Measurements from ENCODE around the gene OGT.
"Not testable (repeated sequence)": the region's sequence is repeated elsewhere in the genome, so short reads cannot be mapped to it uniquely, and the experiment has no call there.

OGT gene

DNA sequence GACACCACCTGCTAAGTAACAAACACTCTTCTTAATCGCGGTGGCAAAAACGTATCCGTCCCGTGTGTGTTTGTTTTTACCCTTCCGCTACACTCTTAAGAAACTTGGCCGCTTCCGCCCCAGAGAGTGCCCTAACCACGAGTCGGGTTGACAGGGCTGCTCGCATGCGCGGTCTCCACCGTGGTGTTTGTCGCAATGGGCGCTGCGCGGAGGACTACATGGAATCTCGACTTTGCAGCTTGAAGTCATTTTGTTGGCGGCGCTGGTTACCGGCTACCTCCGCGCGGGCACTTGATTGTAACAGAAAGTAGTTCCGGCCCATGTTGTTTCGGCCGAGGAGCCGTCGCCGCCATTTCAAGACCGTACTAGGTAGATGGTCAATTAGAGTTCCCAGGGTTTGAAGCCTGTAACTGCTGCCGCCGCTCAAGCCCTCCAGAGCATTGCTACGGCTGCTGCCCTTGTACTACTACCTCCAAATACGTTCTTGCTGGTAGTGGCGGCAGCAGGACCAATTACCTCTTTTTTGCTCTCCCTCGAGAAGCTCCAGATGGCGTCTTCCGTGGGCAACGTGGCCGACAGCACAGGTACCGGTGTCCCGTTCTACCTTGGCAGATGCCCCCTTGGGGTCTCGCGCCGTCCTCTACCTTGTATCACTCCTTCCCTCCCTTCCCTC is at the start of gene OGT:
TSS of gene OGT (plus strand) at position 352 of the 673 bp plus-strand sequence. CDS start at position 548, 196 bp downstream.
- peak; percentile 98 for DNase-seq (ENCODE audit: low read depth)

DNA sequence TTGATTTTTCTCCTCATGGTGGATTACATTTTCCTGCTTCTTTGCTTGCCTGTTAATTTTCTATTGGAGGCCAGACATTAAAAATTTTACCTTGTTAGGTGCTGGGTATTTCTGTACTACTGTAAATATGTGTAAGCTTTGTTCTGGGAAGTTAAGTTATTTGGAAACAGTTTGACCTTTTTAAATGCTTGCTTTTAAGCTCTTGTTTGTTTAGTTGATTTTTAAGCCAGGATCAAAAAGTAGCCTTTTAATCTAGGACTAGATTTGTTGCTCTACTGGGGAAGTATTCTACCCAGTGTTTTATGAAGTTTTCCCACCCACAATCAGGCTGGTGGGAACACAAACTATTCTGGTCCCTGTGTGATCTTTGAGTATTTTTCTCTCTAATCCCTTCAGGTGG is 45.1 kb upstream of the OGT start:
- DNase-seq (ENCODE audit: low read depth) = no peak

DNA sequence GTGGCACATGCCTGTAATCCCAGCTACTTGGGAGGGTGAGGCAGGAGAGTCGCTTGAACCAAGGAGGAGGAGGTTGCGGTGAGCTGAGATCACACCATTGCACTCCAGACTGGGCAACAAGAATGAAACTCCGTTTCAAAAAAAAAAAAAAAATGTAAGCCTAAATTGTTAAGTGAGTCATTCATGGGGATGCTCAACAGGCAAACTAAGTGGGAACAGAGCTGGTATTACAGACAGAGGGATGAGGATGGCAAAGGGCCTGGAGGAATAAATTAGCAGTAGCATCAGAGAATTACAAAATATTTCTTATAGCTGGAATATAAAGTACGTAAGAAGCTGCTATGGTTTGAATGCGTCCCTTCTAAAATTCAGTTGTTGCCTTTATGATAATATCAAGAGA is 43.4 kb upstream of the OGT start:
- no peak for DNase-seq (ENCODE audit: low read depth)

DNA sequence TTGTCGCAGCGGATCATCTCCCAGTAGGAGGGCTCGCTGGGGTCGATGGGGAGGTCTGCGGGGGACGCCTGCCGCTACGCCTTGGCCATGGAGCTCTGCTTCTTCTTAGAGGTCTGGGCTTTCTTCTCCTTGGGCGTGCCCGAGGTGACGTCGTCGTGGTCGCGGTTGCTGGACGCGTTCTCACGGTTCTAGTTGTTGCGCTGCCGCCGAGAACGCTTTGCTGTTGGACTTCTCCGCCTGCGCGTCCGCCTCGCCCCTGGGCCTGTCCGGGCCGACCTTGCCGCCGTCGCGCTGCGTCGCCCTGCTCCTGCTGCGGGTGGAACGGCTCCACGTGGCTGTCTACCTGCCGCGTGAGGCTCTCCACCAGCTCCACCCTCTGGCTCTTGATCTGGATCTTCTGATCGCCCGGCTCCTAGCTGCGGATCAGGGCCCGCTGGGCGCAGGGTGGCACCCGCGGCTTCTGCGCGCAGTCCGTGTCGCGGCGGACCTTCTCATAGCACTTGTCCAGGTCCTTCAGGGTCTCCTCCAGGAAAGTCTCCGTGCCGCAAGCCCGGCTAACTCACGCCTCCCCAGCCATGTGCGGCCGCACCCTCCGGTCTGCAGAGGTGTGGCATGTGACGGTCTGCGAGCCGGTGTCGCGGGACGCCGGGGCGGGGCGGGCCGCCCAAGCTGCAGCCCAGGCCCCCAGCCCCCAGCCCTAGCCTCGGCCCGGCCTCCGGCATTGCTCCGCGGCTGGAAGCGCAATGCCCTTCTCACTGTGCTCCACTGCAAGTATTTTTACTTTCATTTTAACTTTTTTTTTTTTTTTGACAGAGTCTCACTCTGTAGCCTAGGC is 40.5 kb upstream of the OGT start:
- DNase-seq (ENCODE audit: low read depth) = peak; percentile 21

GRCh38 chrX:71493111-71493613 is 39.7 kb upstream of the OGT start:
- DNase-seq (ENCODE audit: low read depth) = peak; percentile 33

- not testable (repeated sequence) for DNase-seq (ENCODE audit: low read depth)
These were observed 36.9 kb upstream of the OGT start for GRCh38 chrX:71495979-71496378.

DNA sequence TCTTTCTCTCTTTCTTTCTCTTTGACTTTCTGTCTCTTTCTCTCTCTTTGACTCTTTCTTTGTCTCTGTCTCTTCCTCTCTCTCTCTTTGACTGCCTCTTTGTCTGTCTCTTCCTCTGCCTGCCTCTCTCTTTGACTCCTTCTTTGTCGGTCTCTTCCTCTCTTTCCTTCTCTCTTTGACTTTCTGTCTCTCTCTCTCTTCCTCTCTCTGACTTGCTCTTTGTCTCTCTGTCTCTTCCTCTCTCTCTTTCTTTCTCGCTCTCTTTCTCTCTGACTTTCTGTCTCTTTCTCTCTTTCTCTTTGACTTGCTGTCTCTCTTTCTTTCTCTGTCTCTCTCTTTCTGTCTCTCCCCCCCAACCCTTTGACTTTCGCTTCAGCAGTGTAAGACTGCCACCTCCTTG is 36.4 kb upstream of the OGT start:
- no peak for DNase-seq (ENCODE audit: low read depth)

DNA sequence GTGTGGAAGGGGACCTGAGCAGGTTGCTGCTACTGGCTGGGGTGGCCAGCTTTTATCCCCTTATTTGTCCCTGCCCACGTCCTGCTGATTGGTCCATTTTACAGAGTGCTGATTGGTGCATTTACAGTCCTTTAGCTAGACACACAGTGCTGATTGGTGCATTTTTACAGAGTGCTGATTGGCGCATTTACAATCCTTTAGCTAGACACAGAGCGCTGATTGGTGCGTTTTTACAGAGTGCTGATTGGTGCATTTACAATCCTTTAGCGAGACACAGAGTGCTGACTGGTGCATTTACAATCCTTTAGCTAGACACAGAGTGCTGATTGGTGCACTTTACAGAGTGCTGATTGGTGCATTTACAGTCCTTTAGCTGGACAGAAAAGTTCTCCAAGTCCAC is 30.8 kb upstream of the OGT start:
- not testable (repeated sequence) for DNase-seq (ENCODE audit: low read depth)

- no peak for DNase-seq (ENCODE audit: low read depth)
These were observed 28.6 kb upstream of the OGT start for GRCh38 chrX:71504346-71504745.

DNA sequence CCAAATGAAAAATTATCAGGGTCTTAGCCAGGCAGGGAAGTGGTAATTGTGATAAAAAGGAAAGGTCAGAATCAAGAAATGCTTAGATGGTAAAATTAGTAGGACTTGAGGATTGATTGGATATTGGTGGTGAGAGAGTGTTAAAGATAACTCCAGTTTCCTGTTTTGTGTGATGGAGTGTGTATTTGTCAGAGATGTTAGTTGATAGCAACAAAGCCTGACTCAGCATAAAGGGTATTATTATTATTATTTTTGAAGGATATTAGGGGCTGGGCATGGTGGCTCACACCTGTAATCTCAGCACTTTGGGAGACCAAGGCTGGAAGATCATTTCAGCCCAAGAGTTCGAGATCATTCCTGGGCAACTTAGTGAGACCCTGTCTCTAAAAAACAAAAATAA is 23.6 kb upstream of the OGT start:
- no peak for DNase-seq (ENCODE audit: low read depth)

DNA sequence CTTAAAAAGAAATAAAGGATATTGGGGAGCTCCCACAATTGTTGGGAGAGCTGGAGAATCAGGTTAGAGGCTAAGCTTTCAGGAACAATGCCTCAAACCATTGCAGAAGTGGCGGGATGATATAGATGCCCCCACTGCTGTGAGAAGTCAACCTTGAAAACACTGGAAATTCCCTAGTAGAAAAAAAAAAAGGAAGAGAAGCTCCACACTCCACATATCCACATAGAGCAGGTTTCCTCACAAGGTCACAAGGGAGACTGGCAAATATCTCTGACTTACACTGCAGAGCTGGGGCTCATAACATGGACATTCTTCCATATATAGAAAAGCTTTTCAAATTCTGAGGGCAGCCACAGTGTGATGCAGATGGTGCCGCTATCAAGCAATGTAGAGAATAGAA is 22.7 kb upstream of the OGT start:
- DNase-seq (ENCODE audit: low read depth) = no peak

DNA sequence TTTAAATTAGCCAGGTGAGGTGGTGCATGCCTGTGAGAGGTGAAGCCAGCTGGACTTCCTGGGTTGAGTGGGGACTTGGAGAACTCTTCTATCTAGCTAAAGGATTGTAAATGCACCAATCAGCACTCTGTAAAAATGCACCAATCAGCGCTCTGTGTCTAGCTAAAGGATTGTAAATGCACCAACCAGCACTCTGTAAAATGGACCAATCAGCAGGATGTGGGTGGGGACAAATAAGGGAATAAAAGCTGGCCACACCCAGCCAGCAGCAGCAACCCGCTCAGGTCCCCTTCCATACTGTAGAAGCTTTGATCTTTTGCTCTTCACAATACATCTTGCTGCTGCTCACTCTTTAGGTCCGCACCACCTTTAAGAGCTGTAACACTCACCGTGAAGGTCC is 19.2 kb upstream of the OGT start:
- DNase-seq (ENCODE audit: low read depth) = not testable (repeated sequence)

DNA sequence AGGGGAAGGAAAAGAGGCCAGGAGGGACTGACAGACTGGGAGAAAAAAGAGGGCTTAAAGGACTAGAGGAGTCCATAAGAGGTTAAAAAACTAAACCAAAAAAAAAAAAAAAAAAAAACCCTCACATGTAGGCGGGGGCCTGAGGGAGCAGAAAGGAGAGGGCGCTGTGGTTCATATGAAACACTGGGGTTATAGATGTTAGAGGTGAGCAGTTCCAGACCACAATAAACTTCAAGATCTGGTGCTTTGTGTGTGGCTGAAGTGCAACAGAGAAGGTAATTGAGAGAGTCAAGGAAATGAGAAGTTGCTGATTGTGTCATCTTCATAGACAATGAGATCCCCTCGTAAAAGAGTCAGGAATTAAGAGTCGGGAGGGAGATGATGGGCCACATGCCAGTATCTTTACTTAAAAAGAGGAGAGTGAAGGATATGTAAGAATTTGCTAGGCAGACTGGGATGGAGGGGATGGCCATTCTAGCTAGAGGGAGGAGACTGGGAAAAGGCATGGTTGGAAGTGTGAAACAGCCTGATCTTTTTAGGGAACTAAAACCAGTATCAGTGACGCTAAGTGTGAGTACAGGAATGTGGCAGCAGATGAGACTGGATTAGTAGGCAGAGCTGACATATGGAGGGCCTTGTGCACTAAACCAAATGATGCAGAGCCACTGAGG is 18.4 kb upstream of the OGT start:
- DNase-seq (ENCODE audit: low read depth) = no peak

DNA sequence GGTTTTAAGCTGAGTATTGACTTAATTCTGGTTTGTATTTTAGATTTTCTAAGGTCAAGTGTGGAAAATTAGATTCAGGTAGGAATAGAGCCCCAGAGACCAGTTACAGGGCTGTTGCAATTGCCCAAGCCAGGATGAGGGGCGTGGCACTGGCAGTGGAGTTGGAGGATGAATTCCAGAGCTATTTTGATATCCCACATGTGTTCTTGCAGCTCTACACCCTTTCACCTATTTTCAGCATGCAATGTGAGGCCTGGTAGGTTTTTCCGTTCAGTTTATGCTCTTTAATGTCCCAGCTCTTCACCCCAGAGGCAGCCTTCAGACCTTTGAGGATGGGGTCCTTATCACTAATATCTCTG is 17.9 kb upstream of the OGT start:
- DNase-seq (ENCODE audit: low read depth) = peak; percentile 17

- no peak for DNase-seq (ENCODE audit: low read depth)
These were observed 7.6 kb upstream of the OGT start for GRCh38 chrX:71525316-71525715.

DNA sequence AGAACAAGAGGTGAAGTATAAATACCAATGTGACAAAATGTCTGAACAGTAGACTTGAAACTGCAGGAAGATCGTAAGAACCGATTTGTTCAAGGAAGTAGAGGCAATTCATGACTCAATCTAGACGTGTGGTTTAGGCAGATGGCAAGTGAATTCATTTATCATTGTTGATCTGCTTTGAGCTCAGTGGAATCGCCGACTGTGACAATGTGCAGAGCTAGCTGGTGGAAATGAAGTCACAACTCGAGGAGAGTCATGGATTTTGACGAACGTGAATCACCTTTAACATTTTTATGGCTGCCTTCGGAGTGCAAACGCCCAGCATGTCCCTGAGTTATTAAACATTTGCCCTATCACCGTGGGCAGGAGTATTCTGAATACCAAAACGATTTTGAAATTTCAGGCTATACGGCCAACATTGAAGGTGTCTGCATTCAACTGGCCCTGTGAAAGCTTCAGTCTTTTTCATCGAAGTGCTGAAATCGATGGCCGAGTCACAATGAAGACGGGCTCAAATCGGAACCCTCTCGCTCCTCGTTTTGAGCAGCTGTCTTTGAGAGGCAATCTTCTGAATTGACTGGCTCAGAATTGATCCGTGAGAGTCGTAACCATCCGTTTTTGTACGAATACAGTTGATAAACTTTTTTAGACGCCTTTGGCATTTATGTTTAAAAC is 689 bp upstream of the OGT start:
- DNase-seq (ENCODE audit: low read depth) = peak; percentile 72

GRCh38 chrX:71533516-71533850 is 579 bp downstream of the OGT start:
- DNase-seq (ENCODE audit: low read depth) = no peak

GRCh38 chrX:71533851-71534561 is 1.1 kb downstream of the OGT start:
- DNase-seq (ENCODE audit: low read depth) = peak; percentile 42

DNA sequence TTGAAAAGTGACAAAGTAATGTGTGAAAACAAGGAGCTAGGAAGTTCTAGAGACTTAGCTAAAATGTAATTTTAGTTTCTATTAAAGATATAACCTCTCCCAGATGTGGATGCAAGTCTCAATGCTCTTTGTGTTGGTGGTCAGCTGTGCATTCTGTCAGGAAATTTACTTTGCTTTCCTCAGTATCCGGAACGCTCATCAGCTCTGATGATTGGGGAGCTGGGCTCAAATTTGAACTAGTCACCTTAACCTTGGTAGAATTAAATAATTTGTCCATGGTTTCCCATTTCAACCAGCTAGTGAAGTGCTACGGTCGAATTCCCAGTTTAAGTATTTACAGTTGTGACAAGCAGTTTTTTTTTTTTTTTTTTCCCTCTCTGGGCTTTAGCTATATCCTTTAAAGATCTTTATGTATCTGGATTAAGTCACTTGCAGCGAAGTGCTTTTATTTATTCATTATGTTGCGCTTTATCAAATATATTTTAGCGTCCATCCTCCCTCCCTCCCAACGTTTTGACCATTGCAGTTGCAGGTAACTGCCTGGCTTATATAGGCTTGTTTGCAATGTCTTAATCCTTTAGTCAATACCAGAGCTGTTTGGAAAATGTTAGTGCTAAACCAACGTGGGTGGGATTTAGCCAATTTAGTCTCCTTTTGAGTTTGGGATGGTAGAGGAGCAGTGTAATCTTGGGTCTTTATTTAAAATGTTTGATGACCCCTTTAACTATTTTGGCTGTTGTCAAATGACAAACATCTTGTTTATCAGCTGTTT is 2.1 kb downstream of the OGT start:
- no peak for DNase-seq (ENCODE audit: low read depth)

GRCh38 chrX:71536285-71536684 is 3.4 kb downstream of the OGT start:
- no peak for DNase-seq (ENCODE audit: low read depth)

DNA sequence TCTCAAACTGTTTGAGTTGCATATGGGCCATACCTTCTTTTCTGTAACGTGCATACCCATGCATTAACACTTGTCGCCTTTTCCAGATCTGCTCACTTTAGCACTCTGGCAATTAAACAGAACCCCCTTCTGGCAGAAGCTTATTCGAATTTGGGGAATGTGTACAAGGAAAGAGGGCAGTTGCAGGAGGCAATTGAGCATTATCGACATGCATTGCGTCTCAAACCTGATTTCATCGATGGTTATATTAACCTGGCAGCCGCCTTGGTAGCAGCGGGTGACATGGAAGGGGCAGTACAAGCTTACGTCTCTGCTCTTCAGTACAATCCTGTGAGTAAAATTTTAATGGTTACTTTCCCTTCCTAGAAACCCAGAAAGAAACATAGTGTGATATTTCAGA is 4.8 kb downstream of the OGT start:
- DNase-seq (ENCODE audit: low read depth) = no peak
